Ovary (tissue), 9 donors: Measurements from ENCODE around the gene CENPS. TPM values are rescaled to one million over a fixed set of nuclear protein-coding genes. Genes with fewer than 3 reads are reported as not detected.

ENCODE experiments used
- DNase-seq, 5 donors: peaks; one replicate each; pipeline ENCODE4 v3.0.0-alpha.2; 2019 to 2020
- H3K27ac ChIP-seq, 2 donors: fragments of 200-600 bp; one replicate each; pipeline versions ENCODE4 v1.5.1 to v1.8.0; 2019 to 2022
- H3K27me3 ChIP-seq: fragments of 200-600 bp; one replicate; pipeline ENCODE4 v1.8.0; 2022
- H3K36me3 ChIP-seq: fragments of 200-600 bp; sonication (generic); one replicate; pipeline ENCODE4 v1.5.1; 2019
- H3K4me1 ChIP-seq: one replicate; pipeline ENCODE4 v1.8.1; 2013; ENCODE audit warnings: mild to moderate bottlenecking, moderate library complexity; ENCODE audit not compliant: insufficient read depth
- H3K4me3 ChIP-seq: fragments of 200-600 bp; sonication (generic); one replicate; pipeline ENCODE4 v1.5.1; 2017
- H3K9me3 ChIP-seq, 2 donors: fragments of 200-600 bp in 1 of 2; sonication (generic) in 1 of 2; one replicate each; pipeline versions ENCODE4 v1.5.1 to v1.8.1; 2013 to 2019; ENCODE audit warnings: mild to moderate bottlenecking in 1 of 2, moderate library complexity in 1 of 2
- EP300 ChIP-seq: sonication (generic); formaldehyde crosslinking; IDR thresholded peaks from one replicate; pipeline ENCODE4 v1.6.1; 2017; ENCODE audit warnings: antibody characterized with exemption
- POLR2A ChIP-seq: fragments of 450-650 bp; IDR thresholded peaks from one replicate; pipeline ENCODE4 v1.6.1; 2017; ENCODE audit warnings: antibody characterized with exemption, mild to moderate bottlenecking, moderate library complexity
- WGBS, 3 donors: extraction: QIAGEN DNeasy Blood & Tissue Kit in 1 of 3; methylation state at CpG; one replicate each; pipeline versions ENCODE4 v1.1.5 to v1.1.7; 2013 to 2017; 5-methylcytosine and 5-hydroxymethylcytosine counted together
- intact Hi-C, 4 donors: fragments of 100-400 bp; cut with DNase I; formaldehyde crosslinking; loops; one replicate each; pipeline versions ENCODE4 v1.11.0 to v1.15.1; 2022 to 2023
- polyA plus RNA-seq, 2 donors: library from polyadenylated mRNA; stranded (reverse); fragments of 200-250 nt in 1 of 2; fragments of 350-450 nt in 1 of 2; fragmentation: Illumina TruSeq in 1 of 2; extraction: RNeasy Lipid Tissue Mini Kit (QIAGEN cat#74804) in 1 of 2; gene quantifications; one replicate each; pipeline ENCODE4 v1.2.3, GENCODE V29; 2013 to 2014
- total RNA-seq, 7 donors: library from RNA; depleted of rRNA in 2 of 7; stranded (reverse); fragments of >200 nt in 2 of 7; fragmentation: NEBNext Ultra II Directional in 3 of 7; extraction: Animal tissue kit (Norgen Biotek cat#: 25700) in 3 of 7; gene quantifications; one replicate each; pipeline versions ENCODE4 v1.1.0 to v1.2.4, GENCODE V29; 2016 to 2023
- TF ChIP-seq, protein P1 (sequence below), 3 donors: fragments of 450-650 bp in 2 of 3; fragments of 200-600 bp in 1 of 3; IDR thresholded peaks; one replicate each; pipeline versions ENCODE4 v1.5.1 to v1.8.0; 2016 to 2022; ENCODE audit warnings: antibody characterized with exemption in 3 of 3, mild to moderate bottlenecking in 1 of 3
- donor health status: DM: no; HTN: no; CAD: no; lungs with moderate emphysema.
- donor health status: DM: no; HTN: no; CAD: no.
- donor health status: Bipolar disorder and iron deficiency.
- donor health status: DM: yes; HTN: yes; CAD: no.
- donor health status: DM: no; HTN: no; CAD: no.
- donor health status: DM: yes; HTN: yes; CAD: no.

CENPS gene
- total and polyA plus RNA-seq, 9 donors: 1.5 to 13.6 (median 10.3) TPM

DNA sequence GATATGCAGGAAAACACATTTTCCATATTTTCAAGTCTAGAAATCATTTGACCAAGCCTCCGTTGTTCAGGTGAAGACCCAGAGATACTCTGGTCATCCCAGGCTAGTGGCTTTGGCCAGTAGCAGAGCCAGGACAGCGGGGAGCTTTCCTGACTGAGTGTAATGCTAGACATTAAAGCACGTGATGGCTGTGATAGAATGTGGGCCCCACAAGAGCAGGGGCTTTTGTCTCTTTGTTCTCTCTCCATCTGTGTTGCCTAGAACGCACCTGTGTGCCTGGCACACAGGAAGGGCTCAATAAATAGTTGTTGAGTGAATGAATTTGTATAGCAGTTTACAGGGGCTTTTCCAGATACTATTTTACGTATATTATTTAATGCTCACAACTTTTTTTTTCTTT, 10.6 kb downstream of the CENPS start:
- DNase-seq: no peak
- H3K27ac ChIP-seq: no peak overlapping the region
- 94 to 96% (median 95%) methylated on average over 5 of the region's 5 CpGs for WGBS, 3 donors
- TF ChIP-seq, protein P1, sequence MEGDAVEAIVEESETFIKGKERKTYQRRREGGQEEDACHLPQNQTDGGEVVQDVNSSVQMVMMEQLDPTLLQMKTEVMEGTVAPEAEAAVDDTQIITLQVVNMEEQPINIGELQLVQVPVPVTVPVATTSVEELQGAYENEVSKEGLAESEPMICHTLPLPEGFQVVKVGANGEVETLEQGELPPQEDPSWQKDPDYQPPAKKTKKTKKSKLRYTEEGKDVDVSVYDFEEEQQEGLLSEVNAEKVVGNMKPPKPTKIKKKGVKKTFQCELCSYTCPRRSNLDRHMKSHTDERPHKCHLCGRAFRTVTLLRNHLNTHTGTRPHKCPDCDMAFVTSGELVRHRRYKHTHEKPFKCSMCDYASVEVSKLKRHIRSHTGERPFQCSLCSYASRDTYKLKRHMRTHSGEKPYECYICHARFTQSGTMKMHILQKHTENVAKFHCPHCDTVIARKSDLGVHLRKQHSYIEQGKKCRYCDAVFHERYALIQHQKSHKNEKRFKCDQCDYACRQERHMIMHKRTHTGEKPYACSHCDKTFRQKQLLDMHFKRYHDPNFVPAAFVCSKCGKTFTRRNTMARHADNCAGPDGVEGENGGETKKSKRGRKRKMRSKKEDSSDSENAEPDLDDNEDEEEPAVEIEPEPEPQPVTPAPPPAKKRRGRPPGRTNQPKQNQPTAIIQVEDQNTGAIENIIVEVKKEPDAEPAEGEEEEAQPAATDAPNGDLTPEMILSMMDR (IDR thresholded peaks at IDR 0.05): no peak
- TF ChIP-seq POLR2A: no peak
- TF ChIP-seq EP300: no peak
- H3K4me3 ChIP-seq: no peak overlapping the region
- no peaks in the 10 kb centered on the region for H3K9me3 ChIP-seq
- no peaks in the 10 kb centered on the region for H3K27me3 ChIP-seq
- H3K4me1 ChIP-seq: no peaks in the 10 kb centered on the region
- intact Hi-C loops: no loop called here
- no peaks in the 10 kb centered on the region for H3K36me3 ChIP-seq

DNA sequence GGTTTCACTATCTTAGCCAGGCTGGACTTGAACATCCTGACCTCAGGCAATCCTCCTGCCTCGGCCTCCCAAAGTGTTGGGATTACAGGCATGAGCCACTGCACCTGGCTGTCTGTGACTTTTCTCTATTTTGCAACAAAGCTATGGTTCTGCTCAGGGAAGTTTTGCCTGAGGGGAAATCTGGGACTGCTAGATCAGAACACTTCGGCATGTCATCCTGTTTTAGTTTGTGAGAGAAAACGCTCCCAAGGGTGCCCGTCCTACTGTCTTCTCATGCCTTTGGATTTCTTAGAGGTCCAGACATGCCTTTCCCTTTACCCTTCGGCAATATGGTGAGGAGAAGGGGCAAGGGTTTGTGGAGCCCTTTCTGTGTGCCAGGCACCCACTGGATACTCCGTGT, 14.0 kb downstream of the CENPS start:
- H3K27me3 ChIP-seq: no peaks in the 10 kb centered on the region
- 91 to 97% (median 93%) methylated on average over 6 of the region's 6 CpGs for WGBS, 3 donors
- TF ChIP-seq EP300 (no peak), POLR2A (no peak)
- TF ChIP-seq, protein P1 (IDR thresholded peaks at IDR 0.05): no peak
- no peaks in the 10 kb centered on the region for H3K9me3 ChIP-seq
- H3K4me1 ChIP-seq: no peaks in the 10 kb centered on the region
- no peak for DNase-seq
- intact Hi-C loops: no loop called here
- no peaks in the 10 kb centered on the region for H3K36me3 ChIP-seq
- no peak overlapping the region for H3K27ac ChIP-seq
- no peak overlapping the region for H3K4me3 ChIP-seq

DNA sequence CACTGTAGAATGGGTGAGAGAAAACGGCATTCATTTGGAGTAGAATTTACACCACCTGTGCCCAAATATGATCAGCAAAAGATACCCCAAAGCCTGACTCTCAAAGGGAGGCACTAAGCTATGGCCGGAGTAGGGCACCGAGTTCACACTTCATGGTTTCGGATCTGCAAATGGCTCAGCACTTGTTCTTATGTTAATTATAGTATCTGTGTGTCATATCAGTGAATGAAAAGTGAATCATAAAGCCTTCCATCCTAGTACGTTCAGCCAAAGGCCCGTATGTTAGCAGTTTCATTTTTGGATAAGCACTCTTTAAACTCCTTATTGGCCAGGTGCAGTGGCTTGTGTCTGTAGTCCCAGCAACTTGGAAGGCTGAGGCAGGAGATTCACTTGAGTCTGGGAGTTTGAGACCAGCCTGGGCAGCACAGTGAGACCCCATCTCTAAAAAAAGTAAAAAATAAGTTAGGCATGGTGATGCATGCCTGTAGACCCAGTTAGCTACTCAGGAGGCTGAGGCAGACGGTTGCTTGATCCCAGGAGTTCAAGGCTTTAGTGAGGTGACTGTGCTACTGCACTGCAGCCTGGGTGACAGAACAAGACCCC, 14.7 kb downstream of the CENPS start:
- no peaks in the 10 kb centered on the region for H3K27me3 ChIP-seq
- DNase-seq: no peak
- TF ChIP-seq, protein P1 (IDR thresholded peaks at IDR 0.05): no peak
- no peak for TF ChIP-seq POLR2A
- TF ChIP-seq EP300: no peak
- no peak overlapping the region for H3K4me3 ChIP-seq
- WGBS, 3 donors: 87 to 89% (median 88%) methylated on average over 7 of the region's 7 CpGs
- intact Hi-C loops: no loop called here
- no peaks in the 10 kb centered on the region for H3K36me3 ChIP-seq
- H3K4me1 ChIP-seq: no peaks in the 10 kb centered on the region
- H3K9me3 ChIP-seq: no peaks in the 10 kb centered on the region
- no peak overlapping the region for H3K27ac ChIP-seq

- H3K36me3 ChIP-seq: no peaks in the 10 kb centered on the region
- no peaks in the 10 kb centered on the region for H3K9me3 ChIP-seq
- H3K4me1 ChIP-seq: no peaks in the 10 kb centered on the region
- intact Hi-C loops: no loop called here
- no peaks in the 10 kb centered on the region for H3K27me3 ChIP-seq
- TF ChIP-seq EP300: no peak
- TF ChIP-seq, protein P1 (IDR thresholded peaks at IDR 0.05): no peak
- TF ChIP-seq POLR2A: no peak
- H3K27ac ChIP-seq: no peak overlapping the region
- 96 to 98% (median 97%) methylated on average over 7 of the region's 7 CpGs for WGBS, 3 donors
- DNase-seq: no peak
- H3K4me3 ChIP-seq: no peak overlapping the region
Measured at GRCh38 chr1:10446790-10447422, 16.7 kb downstream of the CENPS start.
